Astrocyte (in vitro differentiated cells and primary cell): Measurements from ENCODE around the gene MIA2. TPM values are rescaled to one million over a fixed set of nuclear protein-coding genes. Genes with fewer than 3 reads are reported as not detected.

Experiments
- DNase-seq: peaks from one replicate; pipeline ENCODE4 v3.0.0-alpha.2; 2010; ENCODE audit warnings: low read depth
- FAIRE-seq: peaks from 2 replicates; lab custom pipeline; 2011; peaks lifted over from hg19 to GRCh38; lab: Jason Lieb, UNC
- H2AFZ ChIP-seq: 2 replicates; pipeline ENCODE4 v1.6.0; 2012; ENCODE audit warnings: low read depth, low read length, inconsistent platforms
- H3K27ac ChIP-seq: 2 replicates; pipeline ENCODE4 v1.5.1; 2011; ENCODE audit warnings: low read depth, low read length, inconsistent platforms
- H3K27me3 ChIP-seq: 2 replicates; pipeline ENCODE4 v1.6.0; 2011; ENCODE audit warnings: low read length, inconsistent platforms; ENCODE audit not compliant: insufficient read depth
- H3K36me3 ChIP-seq: 2 replicates; pipeline ENCODE4 v1.5.1; 2011; ENCODE audit warnings: low read length, inconsistent platforms; ENCODE audit not compliant: insufficient read depth
- H3K4me1 ChIP-seq: 2 replicates; pipeline ENCODE4 v1.5.1; 2011; ENCODE audit warnings: low read length, inconsistent platforms; ENCODE audit not compliant: insufficient read depth
- H3K4me2 ChIP-seq: 2 replicates; pipeline ENCODE4 v1.6.0; 2012; ENCODE audit warnings: low read length, inconsistent platforms
- H3K4me3 ChIP-seq: 2 replicates; pipeline ENCODE4 v1.5.1; 2011; ENCODE audit warnings: low read depth, mild to moderate bottlenecking, low read length, inconsistent platforms; ENCODE audit not compliant: insufficient read depth
- H3K79me2 ChIP-seq: 2 replicates; pipeline ENCODE4 v1.6.0; 2012; ENCODE audit warnings: mild to moderate bottlenecking, low read length, inconsistent platforms; ENCODE audit not compliant: insufficient read depth
- H3K9ac ChIP-seq: 2 replicates; pipeline ENCODE4 v1.6.0; 2012; ENCODE audit warnings: mild to moderate bottlenecking, low read length, inconsistent platforms
- H3K9me3 ChIP-seq: 2 replicates; pipeline ENCODE4 v1.5.1; 2012; ENCODE audit warnings: low read depth, mild to moderate bottlenecking, low read length, inconsistent platforms; ENCODE audit not compliant: insufficient read depth
- H4K20me1 ChIP-seq: 2 replicates; pipeline ENCODE4 v1.6.0; 2012; ENCODE audit warnings: low read length, inconsistent platforms; ENCODE audit not compliant: insufficient read depth
- H3K27ac Mint-ChIP-seq: one replicate; pipeline ENCODE4 v1.8.0; 2021; ENCODE audit warnings: mild to moderate bottlenecking, mixed read lengths; ENCODE audit not compliant: unreplicated experiment
- H3K27me3 Mint-ChIP-seq: one replicate; pipeline ENCODE4 v1.8.0; 2021; ENCODE audit warnings: low read depth, mixed read lengths; ENCODE audit not compliant: unreplicated experiment
- H3K36me3 Mint-ChIP-seq: one replicate; pipeline ENCODE4 v1.8.0; 2021; ENCODE audit warnings: low read depth, mixed read lengths; ENCODE audit not compliant: unreplicated experiment
- H3K4me1 Mint-ChIP-seq: one replicate; pipeline ENCODE4 v1.8.0; 2021; ENCODE audit warnings: low read depth, mixed read lengths; ENCODE audit not compliant: unreplicated experiment
- H3K4me3 Mint-ChIP-seq: one replicate; pipeline ENCODE4 v1.8.0; 2021; ENCODE audit warnings: mild to moderate bottlenecking, moderate library complexity, mixed read lengths; ENCODE audit not compliant: unreplicated experiment
- H3K9me3 Mint-ChIP-seq: one replicate; pipeline ENCODE4 v1.8.0; 2021; ENCODE audit warnings: mild to moderate bottlenecking, mixed read lengths; ENCODE audit not compliant: unreplicated experiment
- EZH2 ChIP-seq: IDR thresholded peaks from 2 replicates; pipeline ENCODE4 v1.6.1; 2012; ENCODE audit warnings: mild to moderate bottlenecking, low read length, inconsistent platforms; ENCODE audit not compliant: insufficient read depth
- total RNA-seq: library from RNA; stranded (reverse); gene quantifications from 2 replicates; pipeline ENCODE4 v1.2.1, GENCODE V29; 2021
- TF ChIP-seq, protein P1 (sequence below): IDR thresholded peaks from 2 replicates; pipeline ENCODE4 v1.5.1; 2011; ENCODE audit warnings: low read depth, mild to moderate bottlenecking, inconsistent platforms, low read length, moderate library complexity; ENCODE audit not compliant: insufficient read depth

The MIA2 gene
- total RNA-seq, 1 donor from 2014 or later, result 18.2 TPM

DNA sequence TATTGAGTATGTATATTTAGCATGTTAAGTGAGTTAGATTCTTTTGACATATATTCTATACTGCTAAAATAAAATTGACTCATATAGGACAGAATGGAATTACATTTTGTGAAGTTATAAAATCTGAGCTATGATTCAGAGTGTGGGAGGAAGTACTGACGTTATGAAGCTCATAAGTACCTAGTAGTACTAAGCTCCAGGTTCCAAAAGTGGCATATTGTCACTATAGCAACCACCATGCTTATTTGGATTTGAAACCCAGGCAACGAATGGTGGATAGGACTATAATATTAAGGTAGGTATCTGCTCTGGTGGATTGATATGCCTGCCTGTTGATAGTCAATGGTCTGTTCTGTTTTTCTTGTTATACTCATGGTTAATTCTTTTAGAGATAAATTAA lies 200.7 kb downstream of the MIA2 start:
- Histone ChIP-seq H3K27ac (no peak overlapping the region), H4K20me1 (peaks cover 17% of the 10 kb centered on the region), H2AFZ (no peak overlapping the region), H3K79me2 (peaks cover 23% of the 10 kb centered on the region), H3K9ac (no peak overlapping the region), H3K4me1 (peaks cover 10% of the 10 kb centered on the region), H3K27me3 (no peaks in the 10 kb centered on the region), H3K4me2 (no peak overlapping the region), H3K9me3 (no peaks in the 10 kb centered on the region), H3K4me3 (no peak overlapping the region), H3K36me3 (no peaks in the 10 kb centered on the region)
- DNase-seq (no peak), FAIRE-seq (no peak)
- TF ChIP-seq, protein P1, sequence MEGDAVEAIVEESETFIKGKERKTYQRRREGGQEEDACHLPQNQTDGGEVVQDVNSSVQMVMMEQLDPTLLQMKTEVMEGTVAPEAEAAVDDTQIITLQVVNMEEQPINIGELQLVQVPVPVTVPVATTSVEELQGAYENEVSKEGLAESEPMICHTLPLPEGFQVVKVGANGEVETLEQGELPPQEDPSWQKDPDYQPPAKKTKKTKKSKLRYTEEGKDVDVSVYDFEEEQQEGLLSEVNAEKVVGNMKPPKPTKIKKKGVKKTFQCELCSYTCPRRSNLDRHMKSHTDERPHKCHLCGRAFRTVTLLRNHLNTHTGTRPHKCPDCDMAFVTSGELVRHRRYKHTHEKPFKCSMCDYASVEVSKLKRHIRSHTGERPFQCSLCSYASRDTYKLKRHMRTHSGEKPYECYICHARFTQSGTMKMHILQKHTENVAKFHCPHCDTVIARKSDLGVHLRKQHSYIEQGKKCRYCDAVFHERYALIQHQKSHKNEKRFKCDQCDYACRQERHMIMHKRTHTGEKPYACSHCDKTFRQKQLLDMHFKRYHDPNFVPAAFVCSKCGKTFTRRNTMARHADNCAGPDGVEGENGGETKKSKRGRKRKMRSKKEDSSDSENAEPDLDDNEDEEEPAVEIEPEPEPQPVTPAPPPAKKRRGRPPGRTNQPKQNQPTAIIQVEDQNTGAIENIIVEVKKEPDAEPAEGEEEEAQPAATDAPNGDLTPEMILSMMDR, result no peak
- no peak for TF ChIP-seq EZH2
- H3K9me3 Mint-ChIP-seq, result no peaks in the 10 kb centered on the region
- no peak overlapping the region for H3K27ac Mint-ChIP-seq
- no peak overlapping the region for H3K4me3 Mint-ChIP-seq
- H3K4me1 Mint-ChIP-seq, result peaks cover 12% of the 10 kb centered on the region
- no peaks in the 10 kb centered on the region for H3K27me3 Mint-ChIP-seq
- no peaks in the 10 kb centered on the region for H3K36me3 Mint-ChIP-seq

DNA sequence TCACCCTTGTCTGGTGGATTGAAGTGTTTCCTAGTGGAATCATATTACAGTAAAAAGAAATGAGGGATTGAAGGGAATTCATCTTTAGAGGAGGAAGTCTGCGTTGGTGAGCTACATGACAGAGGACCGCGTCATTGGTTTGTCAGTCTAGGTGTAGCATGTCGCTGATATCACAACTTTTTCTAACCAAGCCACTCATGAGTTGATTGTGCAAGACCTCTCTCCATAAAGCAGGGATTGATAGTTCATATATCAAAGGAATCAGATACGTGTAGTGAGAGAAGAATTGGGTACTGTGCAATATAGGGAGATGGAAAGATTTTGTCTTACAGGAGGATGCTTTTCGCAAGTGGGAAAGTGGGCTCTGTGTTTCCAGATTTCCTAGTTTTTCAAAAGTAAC lies 201.5 kb downstream of the MIA2 start:
- Histone ChIP-seq H3K4me1 (peaks cover 10% of the 10 kb centered on the region), H3K9ac (no peak overlapping the region), H3K4me2 (no peak overlapping the region), H2AFZ (no peak overlapping the region), H3K79me2 (peaks cover 15% of the 10 kb centered on the region), H3K27ac (no peak overlapping the region), H3K27me3 (no peaks in the 10 kb centered on the region), H3K4me3 (no peak overlapping the region), H3K9me3 (no peaks in the 10 kb centered on the region), H3K36me3 (no peaks in the 10 kb centered on the region), H4K20me1 (peaks cover 10% of the 10 kb centered on the region)
- DNase-seq (no peak), FAIRE-seq (no peak)
- peaks cover 5% of the 10 kb centered on the region for H3K4me1 Mint-ChIP-seq
- H3K36me3 Mint-ChIP-seq, result no peaks in the 10 kb centered on the region
- no peaks in the 10 kb centered on the region for H3K9me3 Mint-ChIP-seq
- no peak overlapping the region for H3K27ac Mint-ChIP-seq
- no peaks in the 10 kb centered on the region for H3K27me3 Mint-ChIP-seq
- no peak for TF ChIP-seq EZH2
- TF ChIP-seq, protein P1, result no peak
- no peak overlapping the region for H3K4me3 Mint-ChIP-seq

Other genes with a start within 250 kb of the MIA2 start
- 229 and 235 TPM in 2 replicates for gene SEC23A, start 130.7 kb upstream of the MIA2 start, total RNA-seq
- gene GEMIN2, start 119.6 kb upstream of the MIA2 start, total RNA-seq, result 12.4 and 16.5 TPM in 2 replicates
- 28.9 and 35.2 TPM in 2 replicates for gene TRAPPC6B, start 63.6 kb upstream of the MIA2 start, total RNA-seq
- 67.3 and 78.1 TPM in 2 replicates for gene PNN, start 58.7 kb upstream of the MIA2 start, total RNA-seq
- gene FBXO33, start 198.5 kb downstream of the MIA2 start, total RNA-seq, result 9.4 and 10.9 TPM in 2 replicates